COLO668 (cell line): ENCODE measurements around the gene TTC24.
"Not testable (repeated sequence)": the region's sequence is repeated elsewhere in the genome, so short reads cannot be mapped to it uniquely, and the experiment has no call there.

Experiments used
- DNase-seq: peaks from one replicate; lab custom pipeline; 2025; ENCODE audit not compliant: unreplicated experiment; lab: John Stamatoyannopoulos, UW

The TTC24 gene

GRCh38 chr1:156586323-156586722 lies 6.8 kb downstream of the TTC24 start:
- no peak for DNase-seq

GRCh38 chr1:156586892-156587477 lies 7.5 kb downstream of the TTC24 start:
- DNase-seq = no peak

DNA sequence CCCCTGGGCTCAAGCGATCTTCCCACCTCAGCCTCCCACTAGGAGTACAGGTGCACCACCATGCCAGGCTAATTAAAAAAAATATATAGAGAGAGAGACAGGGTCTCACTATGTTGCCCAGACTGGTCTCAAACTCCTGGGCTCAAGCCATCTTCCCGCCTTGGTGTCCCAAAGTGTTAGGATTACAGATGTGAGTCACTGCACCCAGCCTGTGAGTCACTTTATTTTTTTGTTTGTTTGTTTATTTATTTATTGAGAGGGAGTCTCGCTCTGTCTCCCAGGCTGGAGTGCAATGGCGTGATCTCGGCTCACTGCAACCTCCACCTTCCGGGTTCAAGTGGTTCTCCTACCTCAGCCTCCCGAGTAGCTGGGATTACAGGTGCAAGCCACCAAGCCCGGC lies 8.4 kb downstream of the TTC24 start:
- not testable (repeated sequence) for DNase-seq

GRCh38 chr1:156589546-156589945 lies 10.0 kb downstream of the TTC24 start:
- no peak for DNase-seq

GRCh38 chr1:156590326-156591180 lies 11.0 kb downstream of the TTC24 start:
- DNase-seq = no peak

- peak; percentile 43 for DNase-seq
These were observed 11.6 kb downstream of the TTC24 start for GRCh38 chr1:156591181-156591431.

- DNase-seq = peak; percentile 93
These were observed 12.1 kb downstream of the TTC24 start, which contains the start of gene NAXE for GRCh38 chr1:156591432-156592157. TSS of gene NAXE (plus strand) at chr1:156591776. CDS start at chr1:156591805, 29 bp downstream.

DNA sequence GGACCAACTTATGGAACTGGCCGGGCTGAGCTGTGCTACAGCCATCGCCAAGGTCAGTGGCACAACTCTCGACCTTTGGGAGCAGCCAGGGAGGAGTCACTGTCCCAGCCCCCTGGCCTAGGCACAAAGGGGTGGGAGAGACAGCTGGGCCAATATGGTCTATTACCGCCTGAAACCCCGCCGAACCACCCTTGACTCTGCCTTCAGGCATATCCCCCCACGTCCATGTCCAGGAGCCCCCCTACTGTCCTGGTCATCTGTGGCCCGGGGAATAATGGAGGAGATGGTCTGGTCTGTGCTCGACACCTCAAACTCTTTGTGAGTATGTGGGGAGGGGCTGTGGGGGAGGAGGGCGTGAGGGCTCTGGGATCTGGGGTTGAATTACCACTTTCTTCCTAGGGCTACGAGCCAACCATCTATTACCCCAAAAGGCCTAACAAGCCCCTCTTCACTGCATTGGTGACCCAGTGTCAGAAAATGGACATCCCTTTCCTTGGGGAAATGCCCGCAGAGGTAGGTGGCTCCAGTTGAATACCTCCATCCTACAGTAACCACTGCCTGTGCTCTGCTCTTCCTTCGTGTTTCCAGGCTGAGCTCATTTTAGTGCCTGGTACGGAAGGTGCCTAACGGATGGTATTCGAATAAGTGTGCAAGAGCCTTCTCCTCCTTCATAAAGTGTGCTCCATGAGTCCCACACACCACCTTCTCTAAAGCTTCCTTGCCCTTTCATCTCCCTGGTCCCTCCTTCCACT lies 12.8 kb downstream of the TTC24 start:
- DNase-seq = no peak

DNA sequence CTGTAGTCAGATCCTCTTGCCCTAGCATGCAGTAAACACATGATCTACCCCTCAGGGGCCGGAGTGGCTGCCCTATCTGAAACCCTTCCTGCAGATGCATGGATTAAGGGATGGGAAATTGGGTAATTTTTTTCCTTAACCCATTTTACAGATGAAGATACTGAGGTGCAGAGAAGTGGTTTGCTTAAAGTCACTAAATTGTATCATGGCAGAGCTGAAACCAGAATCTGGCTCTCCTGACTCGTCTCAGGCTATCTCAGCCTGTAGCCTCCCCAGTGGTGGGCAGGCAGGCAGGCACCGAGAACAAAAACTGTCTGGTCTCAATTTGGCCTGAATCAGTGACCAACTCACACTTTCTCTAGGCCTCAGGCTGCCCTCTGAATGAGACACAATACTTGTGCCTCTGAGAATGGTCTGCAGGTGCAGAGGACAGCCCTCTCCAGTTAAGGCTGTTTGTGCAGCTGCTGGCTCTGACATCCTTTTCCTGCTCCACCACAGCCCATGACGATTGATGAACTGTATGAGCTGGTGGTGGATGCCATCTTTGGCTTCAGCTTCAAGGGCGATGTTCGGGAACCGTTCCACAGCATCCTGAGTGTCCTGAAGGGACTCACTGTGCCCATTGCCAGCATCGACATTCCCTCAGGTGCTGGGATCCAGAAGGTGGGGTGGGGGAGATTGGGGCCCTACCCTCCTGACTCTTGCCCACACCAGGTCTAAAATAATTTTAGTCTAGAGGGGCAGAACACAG lies 13.6 kb downstream of the TTC24 start:
- DNase-seq = peak; percentile 86

DNA sequence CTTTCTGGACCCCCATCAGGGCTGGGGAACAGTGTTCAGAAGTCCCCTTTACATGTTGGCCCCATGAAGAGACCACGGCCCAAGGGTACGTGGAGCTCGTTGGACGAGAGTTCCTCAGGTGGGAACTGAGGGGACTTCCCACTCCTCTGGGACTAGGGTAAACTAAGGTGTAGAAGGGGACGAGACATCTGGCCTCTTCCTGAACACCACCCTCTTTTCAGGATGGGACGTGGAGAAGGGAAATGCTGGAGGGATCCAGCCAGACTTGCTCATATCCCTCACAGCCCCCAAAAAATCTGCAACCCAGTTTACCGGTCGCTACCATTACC lies 14.1 kb downstream of the TTC24 start:
- no peak for DNase-seq

DNA sequence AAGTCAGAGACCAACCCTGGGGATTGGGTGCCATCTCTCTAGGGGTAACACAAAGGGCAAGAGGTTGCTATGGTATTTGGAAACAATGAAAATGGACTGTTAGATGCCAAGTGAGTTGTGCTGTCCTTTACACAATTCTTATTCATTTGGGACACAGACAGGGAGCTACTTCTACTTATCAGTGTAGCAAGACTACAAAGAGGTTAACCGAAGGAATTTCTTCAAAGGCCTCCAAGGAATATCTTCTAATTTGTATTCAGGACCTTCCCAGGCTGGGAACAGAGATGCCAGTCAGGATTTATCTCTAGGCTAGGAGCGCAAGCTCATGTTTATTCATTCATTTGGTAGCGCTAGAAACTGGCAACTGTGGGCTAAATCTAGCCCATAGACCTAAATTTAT lies 14.7 kb downstream of the TTC24 start:
- no peak for DNase-seq

GRCh38 chr1:156595016-156595415 lies 15.5 kb downstream of the TTC24 start:
- DNase-seq = no peak

DNA sequence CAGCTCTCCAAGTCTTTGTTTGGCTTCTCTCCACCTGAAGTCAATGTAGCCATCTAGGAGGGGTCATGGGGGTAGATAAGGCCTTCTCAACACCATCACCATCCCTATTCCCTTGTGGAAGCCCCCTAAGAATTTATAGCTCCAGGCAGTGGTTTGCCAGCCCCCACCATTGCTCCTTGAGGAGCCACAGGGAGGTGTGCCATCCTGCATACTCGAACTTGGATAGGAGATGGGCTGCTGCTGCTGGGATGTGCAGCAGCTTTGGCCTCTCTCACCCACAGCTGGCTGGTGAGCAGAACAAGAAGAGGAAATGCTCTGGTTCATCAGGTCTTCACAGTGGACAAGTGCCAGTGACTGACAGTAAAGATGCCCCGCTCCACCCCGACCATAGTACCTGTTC lies 16.9 kb downstream of the TTC24 start:
- no peak for DNase-seq

DNA sequence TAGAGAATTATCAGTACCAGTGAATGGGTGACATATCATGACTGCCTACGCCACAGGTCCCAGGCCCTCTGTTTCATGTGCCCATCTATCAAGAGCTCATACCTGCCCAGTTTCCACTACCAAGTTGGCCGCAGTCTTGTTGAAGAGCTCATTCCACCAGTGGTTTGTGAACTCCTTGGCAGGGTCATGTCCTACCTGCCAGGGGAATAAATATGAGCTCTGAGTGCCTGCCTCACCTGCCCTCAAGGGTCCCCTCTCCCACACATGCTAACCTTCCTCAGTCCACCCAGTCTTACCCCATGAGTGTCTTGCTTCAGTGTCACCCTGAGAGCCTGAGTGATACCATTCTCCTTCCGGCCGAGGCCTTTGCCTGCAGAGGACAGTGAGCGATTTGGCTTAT lies 18.6 kb downstream of the TTC24 start:
- no peak for DNase-seq

GRCh38 chr1:156598731-156599432 lies 19.4 kb downstream of the TTC24 start:
- DNase-seq = no peak

DNA sequence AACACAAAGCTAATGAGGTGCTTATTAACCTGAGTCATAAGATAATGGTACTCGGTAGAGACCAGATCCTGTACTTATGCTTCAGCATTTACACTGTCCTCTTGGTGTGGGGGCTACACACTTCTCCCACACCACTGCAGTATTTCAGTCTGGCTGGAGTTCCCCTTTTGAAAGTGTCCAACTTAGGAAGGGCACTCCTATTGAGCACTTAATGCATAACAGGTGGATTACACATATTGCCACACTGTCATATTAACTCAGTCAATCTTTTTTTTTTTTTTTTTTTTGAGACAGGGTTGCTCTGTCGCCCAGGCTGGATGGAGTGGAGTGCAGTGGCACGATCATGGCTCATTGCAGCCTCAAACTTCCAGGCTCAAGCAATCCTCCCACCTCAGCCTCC lies 20.3 kb downstream of the TTC24 start:
- no peak for DNase-seq

- DNase-seq = peak; percentile 43
These were observed 21.2 kb downstream of the TTC24 start for GRCh38 chr1:156600733-156601121.

- DNase-seq = peak; percentile 77
These were observed 21.8 kb downstream of the TTC24 start, which contains the start of gene GPATCH4 for GRCh38 chr1:156601122-156601830. TSS of gene GPATCH4 (minus strand) at chr1:156601479.

DNA sequence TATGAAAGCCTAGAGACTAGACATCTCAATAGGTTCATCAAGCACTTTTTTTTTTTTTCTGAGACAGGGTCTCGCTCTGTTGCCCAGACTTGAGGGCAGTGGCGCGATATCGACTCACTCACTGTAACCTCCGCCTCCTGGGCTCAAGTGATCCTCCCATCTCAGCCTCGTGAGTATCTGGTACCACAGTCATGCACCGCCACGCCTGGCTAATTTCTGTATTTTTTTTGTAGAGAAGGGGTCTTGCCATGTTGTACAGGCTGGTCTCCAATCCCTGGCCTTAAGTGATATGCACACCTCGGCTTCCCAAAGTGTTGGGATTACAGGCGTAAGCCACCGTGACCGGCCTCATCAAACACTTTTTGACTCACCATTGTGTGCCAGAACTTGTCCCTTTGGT lies 22.4 kb downstream of the TTC24 start:
- no peak for DNase-seq

DNA sequence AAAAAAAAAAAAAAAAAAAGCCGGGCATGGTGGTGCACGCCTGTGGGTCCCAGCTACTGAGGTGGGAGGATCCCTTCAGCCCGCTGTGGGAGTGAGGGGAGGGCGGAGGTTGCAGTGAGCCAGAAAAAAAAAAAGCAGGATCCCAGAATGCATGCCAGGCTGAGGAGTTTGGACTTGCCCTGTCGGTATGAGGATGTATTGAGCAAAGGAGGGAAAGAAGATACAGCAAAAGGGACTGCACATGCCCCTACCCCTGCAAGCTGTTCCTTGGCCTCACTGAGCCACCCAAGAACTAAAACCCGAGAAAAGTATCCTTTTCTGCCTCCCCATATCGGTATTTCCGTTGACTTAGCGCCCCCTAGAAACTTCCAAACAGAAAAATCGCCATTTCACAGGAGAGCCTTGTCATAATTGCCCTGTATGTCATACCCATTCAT lies 23.1 kb downstream of the TTC24 start:
- DNase-seq = no peak
